T-cell (primary cell): Measurements from ENCODE around the gene ZDHHC8. TPM values are rescaled to one million over a fixed set of nuclear protein-coding genes. Genes with fewer than 3 reads are reported as not detected.
A peak's percentile ranks its signal among the peaks of the same experiment; 100 is the strongest.

ENCODE experiments used
- ATAC-seq, 4 experiments: fragments of 200-7000 bp in 3 of 4; fragments of 150-1000 bp in 1 of 4; cut with Tn5 transposase; replicated peaks in 1 of 4; 1 replicate in 3 of 4; 2 replicates in 1 of 4; pipeline ENCODE4 v1.10.0; 2021; ENCODE audit warnings: moderate library complexity in 3 of 4, mild to moderate bottlenecking in 2 of 4, moderate number of reproducible peaks in 1 of 4
- CTCF ChIA-PET, 2 donors: fragments of 300-600 bp; sonication (Branson Sonifier 250); formaldehyde crosslinking; loops; one replicate each; lab custom pipeline; 2022; ENCODE audit warnings: antibody characterized with exemption in 2 of 2; lab: Charles Lee
- POLR2A ChIA-PET, 2 donors: fragments of 300-600 bp; sonication (Branson Sonifier 250); formaldehyde crosslinking; loops; one replicate each; lab custom pipeline; 2022; ENCODE audit warnings: antibody characterized with exemption in 2 of 2; lab: Charles Lee
- DNase-seq, 35 experiments: peaks; one replicate each; pipeline versions ENCODE4 v3.0.0 to v3.0.0-alpha.2; 2013 to 2023
- H3K27ac ChIP-seq: one replicate; pipeline ENCODE4 v1.5.1; 2013; ENCODE audit warnings: low read length
- H3K27me3 ChIP-seq, 2 experiments: replicated peaks in 1 of 2; 1 replicate in 1 of 2; 2 replicates in 1 of 2; pipeline versions ENCODE4 v1.6.1 to v1.7.0; 2013; ENCODE audit warnings: low read length in 1 of 2, mixed read lengths in 1 of 2; ENCODE audit not compliant: control insufficient read depth in 2 of 2, insufficient read depth in 2 of 2; ENCODE audit errors: extremely low read depth in 1 of 2
- H3K36me3 ChIP-seq, 2 donors: 1 replicate in 1 of 2; 2 replicates in 1 of 2; pipeline versions ENCODE4 v1.6.1 to v1.7.0; 2013; ENCODE audit warnings: low read length in 1 of 2; ENCODE audit not compliant: control insufficient read depth in 2 of 2, insufficient read depth in 1 of 2; ENCODE audit errors: extremely low read depth in 1 of 2
- H3K4me1 ChIP-seq, 2 experiments: 1 replicate in 1 of 2; 2 replicates in 1 of 2; pipeline versions ENCODE4 v1.6.1 to v1.7.0; 2013; ENCODE audit warnings: low read length in 2 of 2, mixed read lengths in 1 of 2; ENCODE audit not compliant: insufficient read depth in 2 of 2, control insufficient read depth in 1 of 2; ENCODE audit errors: extremely low read depth in 1 of 2
- H3K4me3 ChIP-seq, 2 donors: 1 replicate in 1 of 2; 2 replicates in 1 of 2; pipeline versions ENCODE4 v1.5.1 to v1.7.0; 2013; ENCODE audit warnings: mild to moderate bottlenecking in 2 of 2, low read length in 1 of 2, moderate library complexity in 1 of 2; ENCODE audit not compliant: control insufficient read depth in 1 of 2; ENCODE audit errors: extremely low read depth in 1 of 2
- H3K9me3 ChIP-seq: 2 replicates; pipeline ENCODE4 v1.7.0; 2013
- H3K27ac Mint-ChIP-seq, 2 donors: one replicate each; pipeline ENCODE4 v1.8.0; 2020 to 2021; ENCODE audit warnings: mild to moderate bottlenecking in 2 of 2, mixed read lengths in 2 of 2
- H3K27me3 Mint-ChIP-seq, 2 donors: one replicate each; pipeline ENCODE4 v1.8.0; 2021 to 2022; ENCODE audit warnings: mixed read lengths in 2 of 2
- H3K36me3 Mint-ChIP-seq: one replicate; pipeline ENCODE4 v1.8.0; 2021; ENCODE audit warnings: mixed read lengths
- H3K4me1 Mint-ChIP-seq, 3 donors: one replicate each; pipeline ENCODE4 v1.8.0; 2020 to 2022; ENCODE audit warnings: mixed read lengths in 3 of 3, mild to moderate bottlenecking in 1 of 3
- H3K4me3 Mint-ChIP-seq, 3 donors: one replicate each; pipeline ENCODE4 v1.8.0; 2020 to 2022; ENCODE audit warnings: mild to moderate bottlenecking in 3 of 3, mixed read lengths in 3 of 3, moderate library complexity in 3 of 3
- H3K9me3 Mint-ChIP-seq, 3 donors: one replicate each; pipeline ENCODE4 v1.8.0; 2020 to 2022; ENCODE audit warnings: mixed read lengths in 3 of 3
- WGBS: methylation state at CpG from one replicate; pipeline ENCODE4 v1.1.5; 2013; ENCODE audit warnings: missing lambda C conversion rate; ENCODE audit not compliant: insufficient coverage; 5-methylcytosine and 5-hydroxymethylcytosine counted together
- total RNA-seq, 35 experiments: library from RNA in 6 of 35; stranded (reverse) in 6 of 35; fragments of 120-200 nt in 1 of 35; gene quantifications; one replicate each; pipeline versions ENCODE4 v1.2.1 to v1.2.4 and lab custom pipeline; 2013 to 2026

The ZDHHC8 gene
- total RNA-seq, 5 donors from 2014 or later (not counting 1 experiment from before 2014, with no cell fraction given): 68.4 to 102 (median 92.1) TPM

- no peak for DNase-seq
- ChIA-PET POLR2A (no interaction called here), CTCF (interaction anchor here (0.6 to 0.7 kb wide), 2 partner anchors 118 to 311 kb away, joined by 4 to 5 read pairs; no protein-coding TSS in a partner anchor)
- ATAC-seq: no peak
- no peaks in the 10 kb centered on the region for H3K9me3 Mint-ChIP-seq
- no peaks in the 10 kb centered on the region for H3K36me3 Mint-ChIP-seq
- Histone ChIP-seq H3K4me3 (no peak overlapping the region), H3K4me1 (peaks cover 0 to 15% of the 10 kb centered on the region in 2 experiments), H3K27me3 (peaks cover 0 to 22% of the 10 kb centered on the region in 2 experiments), H3K27ac (no peak overlapping the region), H3K9me3 (no peaks in the 10 kb centered on the region), H3K36me3 (no peaks in the 10 kb centered on the region)
- H3K4me1 Mint-ChIP-seq: no peaks in the 10 kb centered on the region
- 100% methylated on average over 2 of the region's 4 CpGs for WGBS
- no peak overlapping the region for H3K4me3 Mint-ChIP-seq
- no peak overlapping the region for H3K27ac Mint-ChIP-seq
- no peaks in the 10 kb centered on the region for H3K27me3 Mint-ChIP-seq
Measured at GRCh38 chr22:20151276-20151588, 19.6 kb downstream of the ZDHHC8 start.

- Histone ChIP-seq H3K27me3 (peaks cover 0 to 35% of the 10 kb centered on the region in 2 experiments), H3K4me1 (peaks cover 0 to 24% of the 10 kb centered on the region in 2 experiments), H3K9me3 (no peaks in the 10 kb centered on the region), H3K27ac (no peak overlapping the region), H3K36me3 (no peaks in the 10 kb centered on the region), H3K4me3 (no peak overlapping the region)
- Mint-ChIP-seq H3K36me3 (no peaks in the 10 kb centered on the region), H3K27me3 (peaks cover 0 to 5% of the 10 kb centered on the region in 2 donors), H3K27ac (no peak overlapping the region), H3K4me3 (no peak overlapping the region), H3K4me1 (peaks cover 0 to 3% (median 2%) of the 10 kb centered on the region in 3 donors), H3K9me3 (no peaks in the 10 kb centered on the region)
- ATAC-seq (no peak), DNase-seq (no peak)
- POLR2A ChIA-PET: no interaction called here
- WGBS: 86% methylated on average over 13 of the region's 14 CpGs
- CTCF ChIA-PET: no interaction called here
Measured at GRCh38 chr22:20152464-20152890, 20.9 kb downstream of the ZDHHC8 start.

GRCh38 chr22:20153945-20154344 is 22.3 kb downstream of the ZDHHC8 start:
- POLR2A ChIA-PET: no interaction called here
- H3K27ac Mint-ChIP-seq: no peak overlapping the region
- H3K27ac ChIP-seq: no peak overlapping the region

GRCh38 chr22:20154602-20155187 is 23.1 kb downstream of the ZDHHC8 start:
- WGBS: 66% methylated on average over 3 of the region's 14 CpGs
- DNase-seq: no peak
- Histone ChIP-seq H3K36me3 (no peaks in the 10 kb centered on the region), H3K9me3 (no peaks in the 10 kb centered on the region), H3K4me3 (no peak overlapping the region), H3K4me1 (peaks cover 0 to 24% of the 10 kb centered on the region in 2 experiments), H3K27me3 (peaks cover 0 to 54% of the 10 kb centered on the region in 2 experiments), H3K27ac (no peak overlapping the region)
- ATAC-seq: no peak
- Mint-ChIP-seq H3K27ac (no peak overlapping the region), H3K9me3 (no peaks in the 10 kb centered on the region), H3K36me3 (no peaks in the 10 kb centered on the region), H3K4me3 (no peak overlapping the region), H3K27me3 (peaks cover 0 to 5% of the 10 kb centered on the region in 2 donors), H3K4me1 (peaks cover 0 to 3% (median 2%) of the 10 kb centered on the region in 3 donors)
- ChIA-PET CTCF (no interaction called here), POLR2A (no interaction called here)

More at GRCh38 chr22:20153945-20154344, 22.3 kb downstream of the ZDHHC8 start:
- Histone ChIP-seq H3K27me3 (peaks cover 0 to 49% of the 10 kb centered on the region in 2 experiments), H3K4me3 (no peak overlapping the region), H3K9me3 (no peaks in the 10 kb centered on the region), H3K4me1 (peaks cover 0 to 24% of the 10 kb centered on the region in 2 experiments), H3K36me3 (no peaks in the 10 kb centered on the region)
- DNase-seq: no peak
- peaks cover 0 to 5% of the 10 kb centered on the region in 2 donors for H3K27me3 Mint-ChIP-seq
- WGBS: 91% methylated on average over 14 of the region's 16 CpGs
- H3K4me3 Mint-ChIP-seq: no peak overlapping the region
- ATAC-seq: no peak
- no peaks in the 10 kb centered on the region for H3K9me3 Mint-ChIP-seq
- no peaks in the 10 kb centered on the region for H3K36me3 Mint-ChIP-seq
- CTCF ChIA-PET: interaction anchor here in 1 of 2 donors (0.7 kb wide), 1 partner anchor 217 kb away, joined by 4 read pairs; no protein-coding TSS in a partner anchor
- peaks cover 0 to 3% (median 2%) of the 10 kb centered on the region in 3 donors for H3K4me1 Mint-ChIP-seq

- Histone ChIP-seq H3K4me3 (no peak overlapping the region), H3K9me3 (no peaks in the 10 kb centered on the region), H3K27me3 (peaks cover 0 to 54% of the 10 kb centered on the region in 2 experiments), H3K27ac (no peak overlapping the region), H3K4me1 (peaks cover 0 to 24% of the 10 kb centered on the region in 2 experiments), H3K36me3 (no peaks in the 10 kb centered on the region)
- DNase-seq (peak in 3 of 35 experiments; percentile 16 to 20 (median 18)), ATAC-seq (no peak)
- Mint-ChIP-seq H3K36me3 (no peaks in the 10 kb centered on the region), H3K4me1 (peaks cover 0 to 3% (median 2%) of the 10 kb centered on the region in 3 donors), H3K27ac (no peak overlapping the region), H3K27me3 (peaks cover 0 to 5% of the 10 kb centered on the region in 2 donors), H3K4me3 (no peak overlapping the region), H3K9me3 (no peaks in the 10 kb centered on the region)
- WGBS: 43% methylated on average over 19 of the region's 30 CpGs
- CTCF ChIA-PET: no interaction called here
- POLR2A ChIA-PET: no interaction called here
Measured at GRCh38 chr22:20155330-20156041, 23.9 kb downstream of the ZDHHC8 start.

- CTCF ChIA-PET: no interaction called here
- WGBS: 50% methylated on average over 5 of the region's 7 CpGs
- H3K4me1 Mint-ChIP-seq: peaks cover 0 to 3% (median 2%) of the 10 kb centered on the region in 3 donors
- Histone ChIP-seq H3K9me3 (no peaks in the 10 kb centered on the region), H3K4me1 (peaks cover 0 to 24% of the 10 kb centered on the region in 2 experiments), H3K4me3 (no peak overlapping the region), H3K36me3 (no peaks in the 10 kb centered on the region), H3K27ac (no peak overlapping the region), H3K27me3 (peaks cover 0 to 54% of the 10 kb centered on the region in 2 experiments)
- H3K4me3 Mint-ChIP-seq: no peak overlapping the region
- no peak overlapping the region for H3K27ac Mint-ChIP-seq
- ATAC-seq (no peak), DNase-seq (no peak)
- peaks cover 0 to 5% of the 10 kb centered on the region in 2 donors for H3K27me3 Mint-ChIP-seq
- H3K9me3 Mint-ChIP-seq: no peaks in the 10 kb centered on the region
- POLR2A ChIA-PET: no interaction called here
- H3K36me3 Mint-ChIP-seq: no peaks in the 10 kb centered on the region
Measured at GRCh38 chr22:20156042-20156389, 24.4 kb downstream of the ZDHHC8 start.
